ENCODE measurements around the gene PDCD1.
"Not testable (repeated sequence)": the region's sequence is repeated elsewhere in the genome, so short reads cannot be mapped to it uniquely, and the experiment has no call there.

The PDCD1 gene

GRCh38 chr2:241858206-241859016 is at the start of gene PDCD1:
Gene PDCD1, minus strand, starts transcription at chr2:241858894. Its CDS starts 56 bp downstream, at chr2:241858838.
- peak; percentile 48 for DNase-seq

GRCh38 chr2:241907831-241908230 is 49.1 kb upstream of the PDCD1 start:
- not testable (repeated sequence) for DNase-seq

DNA sequence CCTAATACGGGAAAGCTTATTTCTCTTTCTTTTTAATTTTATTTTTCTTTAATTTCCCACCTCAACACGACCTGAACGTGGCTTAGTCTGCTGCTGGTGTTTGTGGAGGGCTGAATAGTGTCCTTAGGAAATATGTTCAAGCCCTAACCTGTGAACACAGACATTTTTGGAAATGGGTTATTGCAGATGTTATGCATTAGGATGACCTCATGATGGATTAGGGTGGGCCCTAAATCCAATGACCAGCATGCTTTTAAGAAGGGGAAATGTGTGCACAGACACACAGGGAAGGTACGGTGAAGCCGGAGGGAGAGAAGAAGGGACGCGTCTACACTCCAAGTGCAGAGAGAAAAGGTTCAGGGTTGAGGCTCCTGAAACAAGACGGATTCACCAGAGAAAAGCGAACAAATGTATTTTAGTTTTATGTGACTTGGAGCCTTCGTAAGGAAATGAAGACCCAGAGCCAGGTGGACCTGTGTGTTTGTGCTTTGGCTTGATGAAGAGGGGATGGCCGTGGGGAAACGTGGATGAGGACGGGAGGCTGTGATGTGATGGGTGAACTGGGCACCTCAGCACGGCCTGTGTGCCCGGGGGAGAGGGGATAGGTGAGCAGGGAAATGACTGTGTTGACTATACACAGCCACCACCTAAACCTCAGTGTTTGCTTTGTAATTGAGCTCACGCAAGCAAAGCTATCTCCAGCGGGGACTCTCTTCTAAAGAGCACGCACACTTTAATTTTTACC is 48.3 kb upstream of the PDCD1 start:
- DNase-seq, result no peak

DNA sequence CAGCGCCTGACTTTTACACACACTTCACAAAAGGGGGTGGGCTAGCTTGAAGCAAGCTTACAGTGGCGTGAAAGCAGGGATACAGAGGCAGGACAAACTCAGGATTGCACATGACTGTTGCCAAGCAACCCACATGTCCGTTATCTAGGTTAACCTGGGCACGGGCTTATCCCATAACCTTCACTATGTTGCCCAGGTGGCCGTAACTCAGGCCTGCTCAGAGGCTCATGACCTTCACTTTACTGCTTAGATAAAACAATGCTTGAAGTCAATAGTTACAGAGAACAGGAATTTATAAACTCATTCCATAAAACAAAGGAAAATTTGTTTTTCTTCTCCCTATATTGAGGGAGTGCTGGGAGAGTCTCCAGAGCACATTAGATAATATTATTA is 47.7 kb upstream of the PDCD1 start:
- not testable (repeated sequence) for DNase-seq

DNA sequence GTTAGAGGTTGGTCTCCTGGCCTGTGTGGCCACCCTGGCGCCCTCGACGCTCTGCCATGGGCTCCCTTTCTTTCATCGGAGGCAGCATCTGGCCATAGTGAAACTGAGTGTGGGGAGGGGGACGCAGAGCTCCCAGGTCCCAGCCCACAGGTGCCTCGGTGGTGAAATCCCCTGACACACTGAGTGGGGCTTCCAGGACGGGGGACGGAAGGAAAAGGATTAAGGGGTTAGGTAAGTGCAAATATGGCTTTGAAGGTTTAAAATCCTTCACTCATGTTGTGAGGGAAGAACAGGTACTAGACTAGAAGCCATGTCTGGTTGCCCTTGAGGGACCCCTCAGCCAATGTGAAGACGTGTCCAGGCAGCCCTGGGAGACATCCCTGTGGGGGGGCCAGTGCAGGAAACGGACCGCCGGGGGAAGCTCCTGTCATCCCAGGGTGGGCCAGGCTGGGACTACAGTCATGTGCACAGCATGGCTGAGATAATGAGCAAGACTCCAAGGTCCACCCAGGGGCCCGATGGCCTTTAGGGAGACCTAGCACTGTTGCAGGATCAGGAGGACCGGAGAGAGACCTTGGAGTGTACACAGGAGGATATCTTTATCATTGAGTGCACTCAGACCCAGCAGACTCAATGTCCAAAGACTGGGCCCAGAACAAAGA is 47.2 kb upstream of the PDCD1 start:
- DNase-seq, result no peak

DNA sequence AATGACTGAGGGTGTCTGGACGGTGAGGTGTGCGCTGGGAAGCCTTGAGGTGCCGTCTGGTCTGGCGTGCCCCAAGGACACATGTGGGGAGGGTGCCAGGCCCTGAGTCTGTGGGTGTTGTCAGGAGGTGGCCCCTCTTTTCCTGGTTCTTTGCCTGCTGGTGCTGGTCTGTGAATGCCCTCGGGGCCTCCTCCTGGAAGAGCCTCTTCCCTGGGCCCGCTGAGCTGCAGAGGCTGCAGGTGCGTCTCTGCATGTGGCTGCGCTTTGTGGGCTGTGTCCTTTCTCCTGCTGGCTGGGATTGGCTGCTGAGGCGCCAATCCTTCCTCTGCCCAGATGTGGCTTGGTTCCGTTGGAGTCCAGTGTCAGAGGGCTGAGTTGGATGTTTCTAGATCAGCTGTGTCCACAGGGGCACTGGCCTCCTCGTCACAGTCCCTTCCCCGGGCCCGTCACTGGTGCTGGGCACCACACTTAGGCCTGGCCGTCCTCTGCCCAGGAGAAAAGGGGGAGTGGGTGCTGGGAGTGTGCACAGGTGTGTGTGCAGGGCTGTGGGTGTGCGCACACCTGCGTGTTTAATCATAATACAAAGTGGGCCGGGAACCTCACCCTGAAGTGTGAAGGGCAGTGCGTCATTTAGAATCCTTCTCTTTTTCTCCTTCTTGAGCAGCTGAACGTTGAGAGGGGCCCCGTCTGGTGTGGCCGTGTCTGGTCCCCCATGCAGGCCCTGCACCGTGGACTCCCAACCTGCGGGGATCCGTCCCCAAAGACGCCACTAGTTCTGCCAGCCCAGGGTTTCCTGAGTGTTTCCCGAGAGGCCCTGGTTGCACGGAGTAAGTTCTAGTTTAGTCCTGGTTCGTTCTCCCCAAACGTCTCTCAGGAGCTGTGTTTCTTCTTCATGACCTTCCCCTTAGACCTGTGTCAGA is 46.4 kb upstream of the PDCD1 start:
- DNase-seq, result no peak

GRCh38 chr2:241904011-241904718 is 45.5 kb upstream of the PDCD1 start:
- DNase-seq, result no peak

GRCh38 chr2:241903121-241904010 is 44.7 kb upstream of the PDCD1 start:
- DNase-seq, result peak; percentile 78

DNA sequence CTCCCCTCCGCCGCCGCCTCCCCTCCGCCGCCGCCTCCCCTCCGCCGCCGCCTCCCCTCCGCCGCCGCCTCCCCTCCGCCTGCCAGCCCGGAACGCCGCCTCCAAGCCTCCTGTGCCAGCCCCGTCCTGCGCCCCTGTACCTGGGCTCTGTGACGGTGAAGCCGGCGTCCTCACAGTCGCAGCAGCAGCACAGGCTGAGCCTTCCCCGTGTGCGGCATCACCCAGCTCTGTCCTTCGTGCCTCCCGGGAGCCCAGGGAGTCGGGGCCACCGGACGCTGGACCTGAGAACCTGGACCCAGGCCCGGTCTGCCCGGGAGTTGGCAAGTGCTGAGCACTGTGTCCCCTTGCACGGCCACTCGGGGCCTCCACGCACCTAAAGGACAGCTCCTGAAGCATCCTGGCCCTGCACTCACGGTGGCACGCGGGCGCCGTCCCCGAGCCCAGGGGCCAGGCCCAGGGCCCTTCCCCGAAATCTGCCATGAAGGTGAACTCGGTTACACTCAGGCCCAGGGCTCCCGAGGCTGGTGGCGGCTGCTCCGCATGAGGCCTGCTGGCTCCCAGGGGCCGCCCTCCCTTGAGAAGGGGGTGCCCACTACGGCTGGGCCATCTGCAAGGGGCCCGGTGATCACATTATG is 43.8 kb upstream of the PDCD1 start:
- DNase-seq, result no peak

DNA sequence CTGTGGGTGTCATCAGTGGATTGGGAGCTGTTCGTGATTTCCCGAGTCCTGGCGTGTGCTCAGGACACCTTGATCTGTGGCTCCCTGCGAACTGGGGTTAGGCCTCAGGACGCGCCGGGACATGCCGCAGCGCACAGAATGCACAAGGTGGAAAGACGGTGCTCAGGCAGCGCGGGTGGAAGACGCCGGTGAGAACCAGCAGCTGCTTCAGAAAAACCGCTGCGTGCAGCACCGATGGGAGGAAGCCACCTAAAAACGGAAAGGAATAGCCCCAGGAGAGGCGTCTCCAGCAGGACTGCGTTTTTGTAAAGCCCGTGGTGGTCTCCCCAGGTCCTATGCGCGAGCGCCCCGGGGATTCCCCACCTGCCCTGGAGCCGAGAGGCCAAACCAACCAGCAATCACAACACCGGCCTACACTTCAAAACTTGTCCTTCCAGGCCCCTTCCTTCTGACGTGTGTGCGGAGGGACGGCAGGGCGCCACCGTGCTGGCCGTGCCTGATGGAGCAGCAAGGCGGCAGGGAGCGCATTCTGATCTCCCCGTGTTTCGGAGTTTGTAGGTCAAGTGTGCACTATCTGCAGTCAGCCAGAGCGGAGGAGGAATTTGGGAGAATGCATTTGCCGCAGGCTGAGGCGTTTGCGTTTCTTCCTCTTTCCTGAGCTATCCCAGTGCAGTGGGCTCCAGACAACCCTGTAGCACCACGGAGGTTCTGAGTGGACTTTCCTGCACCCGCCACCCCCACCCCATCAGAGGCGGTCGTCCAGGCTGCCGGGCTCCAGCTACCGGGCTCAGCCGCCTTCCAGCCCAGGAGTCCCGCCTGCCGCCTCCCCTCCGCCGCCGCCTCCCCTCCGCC is 43.0 kb upstream of the PDCD1 start:
- no peak for DNase-seq

- no peak for DNase-seq
These were observed 42.3 kb upstream of the PDCD1 start for GRCh38 chr2:241901018-241901380.

DNA sequence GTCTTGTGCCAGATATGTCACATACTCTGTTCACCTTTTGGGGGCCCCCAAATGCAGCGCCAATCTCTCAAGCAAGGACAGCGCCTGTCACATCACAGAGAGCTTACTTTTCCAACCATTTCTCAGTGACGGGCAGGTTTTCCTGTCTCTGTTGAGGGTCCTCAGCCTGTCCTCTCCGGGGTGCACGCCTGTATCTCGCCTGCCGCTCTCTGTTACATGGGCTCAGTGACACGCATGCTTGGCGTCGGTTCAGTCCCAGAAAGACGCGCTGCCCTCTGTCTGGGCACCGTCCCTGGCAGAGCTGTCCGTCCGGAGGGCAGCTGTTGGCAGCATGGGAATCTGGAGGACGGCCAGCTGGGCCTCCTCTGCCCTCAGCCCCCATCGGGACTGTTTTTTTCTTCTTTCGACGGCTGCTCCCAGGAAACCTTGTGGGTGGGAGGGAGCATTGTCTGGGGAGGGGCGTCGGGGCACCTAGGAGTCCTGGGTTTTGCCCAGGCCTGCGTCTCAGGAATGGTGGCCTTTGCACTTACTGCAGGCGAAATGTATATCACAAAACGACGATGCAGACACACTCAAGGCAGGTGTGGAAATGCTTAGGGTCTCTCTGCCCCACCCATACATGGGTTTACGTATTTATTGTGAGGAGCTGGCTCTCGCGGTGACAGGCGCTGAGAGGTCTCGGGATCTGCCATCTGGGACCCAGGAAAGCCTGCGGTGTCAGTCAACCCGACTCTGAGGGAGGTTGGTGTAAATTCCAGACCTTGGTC is 41.7 kb upstream of the PDCD1 start:
- DNase-seq, result no peak

GRCh38 chr2:241898463-241899270 is 40.0 kb upstream of the PDCD1 start:
- DNase-seq, result no peak

GRCh38 chr2:241897231-241897916 is 38.7 kb upstream of the PDCD1 start:
- no peak for DNase-seq

DNA sequence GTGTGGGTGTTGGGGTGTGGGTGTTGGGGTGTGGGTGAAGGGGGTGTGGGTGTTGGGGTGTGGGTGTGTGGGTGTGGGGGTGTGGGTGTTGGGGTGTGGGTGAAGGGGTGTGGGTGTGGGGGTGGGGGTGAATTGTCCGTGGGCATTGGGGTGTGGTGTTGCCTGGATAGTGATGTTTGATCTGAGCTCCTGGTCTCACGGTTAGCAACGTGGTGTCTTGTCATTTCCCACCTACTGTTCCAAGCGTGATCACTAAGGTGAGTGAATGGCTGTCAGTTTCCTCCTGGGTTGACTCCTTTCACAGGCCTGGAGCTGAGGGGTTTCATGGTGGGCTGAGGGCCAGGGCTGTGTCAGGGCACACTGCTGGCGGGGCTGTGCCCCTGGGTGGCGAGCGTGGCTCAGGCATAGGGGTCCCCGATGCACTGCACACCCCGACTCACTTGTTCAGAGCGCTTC is 38.1 kb upstream of the PDCD1 start:
- no peak for DNase-seq

DNA sequence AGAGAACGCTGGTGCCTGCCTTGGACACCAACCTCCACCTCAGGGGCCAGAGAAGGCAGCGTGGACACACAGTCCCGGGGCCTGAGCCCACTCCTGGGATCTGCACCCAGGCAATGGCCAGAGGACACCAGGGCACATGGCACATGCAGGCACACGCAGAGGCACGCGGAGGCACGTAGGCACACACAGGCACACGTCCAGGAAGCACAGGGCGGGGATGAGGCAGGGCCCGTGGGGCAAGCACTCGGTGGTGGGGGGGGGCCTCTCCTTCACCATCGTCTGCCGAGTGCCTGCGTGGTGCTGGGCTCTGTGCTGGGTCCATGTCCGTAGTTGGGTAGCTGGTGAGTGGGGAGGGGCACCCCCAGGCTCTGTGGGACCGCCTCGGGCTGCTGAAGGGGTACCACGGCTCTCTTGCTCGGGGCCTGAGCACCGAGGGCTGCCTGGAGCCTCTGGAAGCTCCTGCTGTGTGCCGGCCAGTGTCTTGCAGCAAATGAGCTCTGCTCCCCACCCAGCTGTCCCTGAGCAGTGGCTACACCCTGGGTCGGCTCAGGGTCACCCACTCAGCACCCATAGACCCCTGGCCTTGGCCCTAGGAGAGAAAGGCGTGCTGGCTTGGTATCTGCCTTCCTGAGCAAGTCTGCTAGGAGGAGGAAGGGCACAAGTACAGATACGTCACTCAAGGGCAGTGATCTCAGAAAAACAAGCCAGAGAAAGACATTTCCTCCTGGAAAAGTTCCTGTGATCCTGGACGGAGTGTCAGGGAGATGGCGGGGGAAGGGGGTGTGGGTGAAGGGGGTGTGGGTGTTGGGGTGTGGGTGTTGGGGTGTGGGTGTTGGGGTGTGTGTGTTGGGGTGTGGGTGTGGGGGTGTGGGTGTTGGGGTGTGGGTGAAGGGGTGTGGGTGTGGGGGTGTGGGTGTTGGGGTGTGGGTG is 37.3 kb upstream of the PDCD1 start:
- DNase-seq, result peak; percentile 21
